Gastrocnemius medialis (tissue), 4 donors: ENCODE results near the gene SH3TC1. TPM values are rescaled to one million over a fixed set of nuclear protein-coding genes. Genes with fewer than 3 reads are reported as not detected.

ENCODE experiments used
- ATAC-seq, 2 donors: fragments of 150-250 bp; one replicate each; pipeline ENCODE4 v1.9.1; 2016
- DNase-seq, 2 donors: peaks; one replicate each; pipeline ENCODE4 v3.0.0-alpha.2; 2019
- H3K27ac ChIP-seq, 4 donors: fragments of 200-600 bp; sonication (generic); 1 replicate in 1 of 4; 2 replicates in 3 of 4; pipeline ENCODE4 v1.5.1; 2016 to 2018; ENCODE audit warnings: mild to moderate bottlenecking in 2 of 4, moderate library complexity in 1 of 4
- H3K27me3 ChIP-seq, 3 donors: fragments of 200-600 bp; sonication (generic) in 2 of 3; 1 replicate in 1 of 3; 2 replicates in 2 of 3; pipeline versions ENCODE4 v1.5.1 to v1.6.0; 2016 to 2019; ENCODE audit warnings: mild to moderate bottlenecking in 1 of 3, moderate library complexity in 1 of 3
- H3K36me3 ChIP-seq, 2 donors: fragments of 200-600 bp; sonication (generic) in 1 of 2; one replicate each; pipeline ENCODE4 v1.5.1; 2017 to 2018
- H3K4me1 ChIP-seq, 2 donors: fragments of 200-600 bp; sonication (generic) in 1 of 2; one replicate each; pipeline ENCODE4 v1.5.1; 2016 to 2017; ENCODE audit warnings: mild to moderate bottlenecking in 2 of 2
- H3K4me3 ChIP-seq, 4 donors: fragments of 200-600 bp; sonication (generic) in 3 of 4; 1 replicate in 1 of 4; 2 replicates in 3 of 4; pipeline ENCODE4 v1.5.1; 2016 to 2019; ENCODE audit warnings: mild to moderate bottlenecking in 2 of 4
- H3K9me3 ChIP-seq, 3 donors: fragments of 200-600 bp; sonication (generic) in 2 of 3; 1 replicate in 1 of 3; 2 replicates in 2 of 3; pipeline ENCODE4 v1.5.1; 2016 to 2019
- POLR2A ChIP-seq, 2 donors: fragments of 450-650 bp; IDR thresholded peaks; one replicate each; pipeline ENCODE4 v1.6.1; 2017; ENCODE audit warnings: antibody characterized with exemption in 2 of 2, mild to moderate bottlenecking in 2 of 2, moderate library complexity in 2 of 2
- in situ Hi-C, 4 donors: fragments of 200-750 bp; cut with MboI; loops; one replicate each; pipeline versions ENCODE4 v1.15.0 to v1.8.0; 2017; ENCODE audit warnings: low sequenced_read_pairs in 4 of 4
- intact Hi-C: fragments of 100-400 bp; cut with DNase I; formaldehyde crosslinking; loops from one replicate; pipeline ENCODE4 v1.15.1; 2023; ENCODE audit warnings: low total_unique reads
- total RNA-seq, 4 donors: library from RNA; depleted of rRNA; stranded (reverse); fragments of >200 nt; gene quantifications; one replicate each; pipeline versions ENCODE4 v1.1.0 to v1.2.3, GENCODE V29; 2016
- TF ChIP-seq, protein P1 (sequence below), 5 experiments: fragments of 450-650 bp in 3 of 5; fragments of 200-600 bp in 2 of 5; sonication (generic) in 2 of 5; IDR thresholded peaks in 4 of 5; conservative IDR thresholded peaks in 1 of 5; 1 replicate in 4 of 5; 2 replicates in 1 of 5; pipeline ENCODE4 v1.5.1; 2016 to 2019; ENCODE audit warnings: antibody characterized with exemption in 5 of 5, mild to moderate bottlenecking in 3 of 5, moderate library complexity in 3 of 5

The SH3TC1 gene
- total RNA-seq, 4 donors from 2014 or later: 2.9 to 8.5 (median 5.8) TPM

DNA sequence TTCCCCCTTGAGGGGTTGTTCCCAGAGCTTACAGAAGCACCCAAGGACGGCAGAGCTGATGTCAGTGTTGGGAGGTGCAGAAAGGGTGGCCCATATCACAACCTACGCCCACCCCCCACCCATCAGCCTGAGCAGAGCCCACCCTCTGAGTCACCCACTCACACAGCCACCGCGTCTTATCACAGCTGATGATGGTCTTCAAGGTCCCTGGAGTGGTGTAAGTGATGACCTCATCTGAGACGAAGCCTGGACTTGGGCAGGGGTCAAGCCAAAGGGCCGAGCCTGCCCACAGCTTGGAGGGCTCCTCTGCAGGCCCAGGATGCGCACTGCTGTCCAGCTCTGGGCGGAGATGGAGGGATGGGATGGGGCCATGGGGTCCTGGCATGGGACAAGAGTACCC is 67.4 kb downstream of the SH3TC1 start:
- peak in 1 of 2 donors; percentile 5 for ATAC-seq
- no peaks in the 10 kb centered on the region for H3K4me1 ChIP-seq
- no peak overlapping the region for H3K4me3 ChIP-seq
- in situ Hi-C loops: no loop called here
- no peak for DNase-seq
- H3K36me3 ChIP-seq: no peaks in the 10 kb centered on the region
- no peaks in the 10 kb centered on the region for H3K27me3 ChIP-seq
- TF ChIP-seq, protein P1, sequence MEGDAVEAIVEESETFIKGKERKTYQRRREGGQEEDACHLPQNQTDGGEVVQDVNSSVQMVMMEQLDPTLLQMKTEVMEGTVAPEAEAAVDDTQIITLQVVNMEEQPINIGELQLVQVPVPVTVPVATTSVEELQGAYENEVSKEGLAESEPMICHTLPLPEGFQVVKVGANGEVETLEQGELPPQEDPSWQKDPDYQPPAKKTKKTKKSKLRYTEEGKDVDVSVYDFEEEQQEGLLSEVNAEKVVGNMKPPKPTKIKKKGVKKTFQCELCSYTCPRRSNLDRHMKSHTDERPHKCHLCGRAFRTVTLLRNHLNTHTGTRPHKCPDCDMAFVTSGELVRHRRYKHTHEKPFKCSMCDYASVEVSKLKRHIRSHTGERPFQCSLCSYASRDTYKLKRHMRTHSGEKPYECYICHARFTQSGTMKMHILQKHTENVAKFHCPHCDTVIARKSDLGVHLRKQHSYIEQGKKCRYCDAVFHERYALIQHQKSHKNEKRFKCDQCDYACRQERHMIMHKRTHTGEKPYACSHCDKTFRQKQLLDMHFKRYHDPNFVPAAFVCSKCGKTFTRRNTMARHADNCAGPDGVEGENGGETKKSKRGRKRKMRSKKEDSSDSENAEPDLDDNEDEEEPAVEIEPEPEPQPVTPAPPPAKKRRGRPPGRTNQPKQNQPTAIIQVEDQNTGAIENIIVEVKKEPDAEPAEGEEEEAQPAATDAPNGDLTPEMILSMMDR (IDR thresholded peaks at IDR 0.05 in 4 of 5, conservative IDR thresholded peaks at IDR 0.05 in 1 of 5): no peak
- TF ChIP-seq POLR2A (IDR thresholded peaks at IDR 0.05): no peak
- H3K9me3 ChIP-seq: no peaks in the 10 kb centered on the region
- H3K27ac ChIP-seq: no peak overlapping the region
- intact Hi-C loops: loop anchor here (2.0 kb wide), 2 partner anchors 24 to 136 kb away; no protein-coding TSS in a partner anchor

DNA sequence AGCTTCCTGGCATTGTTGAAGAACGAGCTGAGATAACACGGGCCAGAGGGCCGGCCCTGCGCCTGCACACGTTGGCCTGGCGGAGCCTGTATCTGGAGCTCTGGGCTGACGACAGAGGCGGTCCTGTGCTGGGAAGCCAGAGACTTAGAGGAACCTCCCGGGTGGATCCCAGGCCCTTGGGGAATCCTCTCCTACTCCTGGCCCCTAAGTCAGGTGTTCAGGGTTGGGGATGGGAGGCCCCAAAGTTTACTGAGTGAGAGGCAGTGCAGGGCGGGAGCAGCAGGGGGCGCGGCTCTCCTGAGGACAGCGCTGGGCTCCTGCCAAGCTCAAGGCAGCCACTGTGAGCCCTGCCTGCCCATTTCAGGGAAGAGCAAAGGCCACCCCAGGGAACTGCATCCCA is 68.0 kb downstream of the SH3TC1 start:
- no peaks in the 10 kb centered on the region for H3K36me3 ChIP-seq
- ATAC-seq (peak; percentile 40 to 41), DNase-seq (peak in 1 of 2 donors; percentile 60)
- H3K27me3 ChIP-seq: no peaks in the 10 kb centered on the region
- H3K27ac ChIP-seq: no peak overlapping the region
- no peaks in the 10 kb centered on the region for H3K4me1 ChIP-seq
- H3K4me3 ChIP-seq: no peak overlapping the region
- TF ChIP-seq, protein P1 (IDR thresholded peaks at IDR 0.05 in 4 of 5, conservative IDR thresholded peaks at IDR 0.05 in 1 of 5): peak in 4 of 5 experiments; percentile 33 to 65 (median 58)
- TF ChIP-seq POLR2A (IDR thresholded peaks at IDR 0.05): no peak
- in situ Hi-C loops (no loop called here), intact Hi-C loops (loop anchor here (2.0 kb wide), 2 partner anchors 24 to 136 kb away; no protein-coding TSS in a partner anchor)
- H3K9me3 ChIP-seq: no peaks in the 10 kb centered on the region

DNA sequence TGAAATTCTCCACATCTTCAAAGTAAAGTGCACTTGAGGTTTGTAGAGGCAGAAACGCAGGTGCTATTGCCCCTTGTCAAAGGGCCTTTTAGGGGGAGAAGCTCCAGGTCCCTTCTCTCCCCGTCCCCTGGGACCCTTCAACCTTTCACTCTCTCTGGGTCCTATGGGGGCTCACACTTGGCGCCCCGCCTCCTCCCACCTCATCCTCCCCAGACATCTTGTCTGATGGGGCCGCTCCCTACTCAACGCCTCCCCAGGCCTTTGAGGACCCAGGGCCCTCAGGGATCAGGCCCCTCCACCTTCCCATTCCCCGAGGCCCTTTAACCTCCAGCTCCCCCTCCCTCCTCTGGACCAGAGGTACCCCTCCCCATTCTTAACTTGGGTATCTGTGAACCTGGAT is 69.1 kb downstream of the SH3TC1 start:
- Histone ChIP-seq H3K36me3 (no peaks in the 10 kb centered on the region), H3K27ac (no peak overlapping the region), H3K4me1 (peaks cover 0 to 6% of the 10 kb centered on the region in 2 donors), H3K4me3 (no peak overlapping the region), H3K9me3 (no peaks in the 10 kb centered on the region), H3K27me3 (no peaks in the 10 kb centered on the region)
- ATAC-seq: no peak
- TF ChIP-seq, protein P1 (IDR thresholded peaks at IDR 0.05 in 4 of 5, conservative IDR thresholded peaks at IDR 0.05 in 1 of 5): no peak
- TF ChIP-seq POLR2A (IDR thresholded peaks at IDR 0.05): no peak
- DNase-seq: no peak
- in situ Hi-C loops (no loop called here), intact Hi-C loops (no loop called here)

DNA sequence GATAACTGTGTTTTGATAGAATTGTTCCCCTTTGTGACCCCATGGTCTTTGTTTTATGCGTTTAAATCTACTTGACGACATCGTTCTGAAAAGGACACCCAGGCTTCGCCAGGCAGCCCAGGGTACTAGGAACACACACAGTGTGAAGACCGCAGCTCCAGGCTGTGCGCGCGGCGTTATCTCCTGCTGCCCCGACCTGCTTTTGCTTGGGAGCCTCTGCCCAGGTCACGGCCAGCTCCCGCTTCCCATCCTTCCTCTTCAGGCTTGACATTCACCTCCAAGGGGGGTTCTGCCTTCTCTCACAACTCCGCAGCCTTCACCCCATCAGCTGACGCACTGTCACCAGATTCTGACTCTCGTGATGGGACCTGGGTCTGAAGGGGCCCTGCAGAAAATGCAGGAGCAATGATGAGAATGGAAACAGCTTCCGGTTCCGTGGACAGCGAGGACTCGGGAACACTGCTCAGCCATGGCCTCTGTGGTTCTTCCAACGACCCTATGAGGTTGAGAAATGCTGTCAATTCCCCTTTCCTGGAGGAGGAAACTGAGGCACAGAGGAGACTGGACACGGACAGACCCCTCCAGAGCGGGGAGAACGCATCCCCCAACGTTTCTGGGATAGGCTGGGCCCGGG is 69.9 kb downstream of the SH3TC1 start:
- no peaks in the 10 kb centered on the region for H3K36me3 ChIP-seq
- H3K27me3 ChIP-seq: no peaks in the 10 kb centered on the region
- H3K9me3 ChIP-seq: no peaks in the 10 kb centered on the region
- peak overlapping the region in 2 of 4 donors; percentile 49 to 51 for H3K4me3 ChIP-seq
- H3K4me1 ChIP-seq: peaks cover 0 to 10% of the 10 kb centered on the region in 2 donors
- H3K27ac ChIP-seq: peak overlapping the region in 3 of 4 donors; percentile 19 to 61 (median 35)
- TF ChIP-seq, protein P1 (IDR thresholded peaks at IDR 0.05 in 4 of 5, conservative IDR thresholded peaks at IDR 0.05 in 1 of 5): no peak
- TF ChIP-seq POLR2A (IDR thresholded peaks at IDR 0.05): no peak
- intact Hi-C loops: no loop called here
- in situ Hi-C loops: no loop called here
- ATAC-seq (no peak), DNase-seq (no peak)
